Brain microvascular endothelial cell (primary cell): Measurements from ENCODE around the gene RNF26.
"Not testable (repeated sequence)": the region's sequence is repeated elsewhere in the genome, so short reads cannot be mapped to it uniquely, and the experiment has no call there.

Experiments
- DNase-seq: peaks from one replicate; pipeline ENCODE4 v3.0.0-alpha.2; 2020
- H3K27ac ChIP-seq: fragments of 250-450 bp; sonication (Bioruptor Pico); 2 replicates; pipeline ENCODE4 v1.5.1; 2020; ENCODE audit warnings: mild to moderate bottlenecking, moderate library complexity
- H3K27me3 ChIP-seq: fragments of 250-450 bp; sonication (Bioruptor Pico); replicated peaks from 2 replicates; pipeline ENCODE4 v1.5.1; 2020; ENCODE audit warnings: mild to moderate bottlenecking
- H3K36me3 ChIP-seq: fragments of 250-450 bp; sonication (Bioruptor Pico); replicated peaks from 2 replicates; pipeline ENCODE4 v1.5.1; 2020; ENCODE audit warnings: mild to moderate bottlenecking
- H3K4me3 ChIP-seq: 2 replicates; pipeline ENCODE4 v1.5.1; 2011; ENCODE audit warnings: low read depth, mild to moderate bottlenecking, control low read depth, low read length, moderate library complexity
- in situ Hi-C: cut with HindIII; loops from 2 replicates; pipeline ENCODE4 v1.10.0; 2017; ENCODE audit warnings: low sequenced_read_pairs, low pct_ligation_motif_present
- TF ChIP-seq, protein P1 (sequence below): IDR thresholded peaks from 2 replicates; pipeline ENCODE4 v1.5.1; 2011; ENCODE audit warnings: low read depth, mild to moderate bottlenecking, moderate library complexity, low read length, control low read depth, inconsistent platforms; ENCODE audit errors: missing control alignments

RNF26 gene

DNA sequence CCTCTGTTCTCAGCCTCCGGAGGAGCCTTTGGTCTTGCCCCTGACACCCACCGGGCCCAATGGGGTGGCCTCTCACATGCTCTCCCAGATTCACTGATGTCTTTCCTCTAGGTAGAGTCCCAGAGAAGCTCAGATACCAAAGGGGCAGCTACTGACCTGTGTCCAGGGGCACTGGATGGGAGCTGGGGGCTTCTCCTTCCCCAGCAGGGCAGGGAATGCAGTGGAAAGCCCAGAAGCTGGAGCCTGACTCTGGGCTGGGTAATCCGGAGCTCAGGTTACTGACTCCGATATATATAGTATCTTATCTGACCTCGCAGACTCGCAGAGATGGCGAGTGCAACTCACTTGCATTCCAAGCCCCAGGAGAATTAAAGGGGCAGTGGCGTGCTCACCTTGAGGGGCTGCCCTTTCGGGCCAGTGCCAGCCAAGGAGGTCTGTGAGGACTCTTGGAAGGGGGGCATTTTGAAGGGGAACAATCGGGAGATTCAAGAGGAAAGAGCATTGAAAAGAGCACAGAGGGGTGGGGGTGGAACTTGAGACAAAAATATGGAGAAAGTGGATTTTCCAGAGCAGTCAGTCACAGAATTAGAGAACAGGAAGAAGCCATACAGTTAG is 44.6 kb downstream of the RNF26 start:
- no peaks in the 10 kb centered on the region for H3K36me3 ChIP-seq
- no peak for DNase-seq
- no peak overlapping the region for H3K4me3 ChIP-seq
- H3K27me3 ChIP-seq: peaks cover 6% of the 10 kb centered on the region
- no peak overlapping the region for H3K27ac ChIP-seq
- in situ Hi-C loops: no loop called here
- TF ChIP-seq, protein P1, sequence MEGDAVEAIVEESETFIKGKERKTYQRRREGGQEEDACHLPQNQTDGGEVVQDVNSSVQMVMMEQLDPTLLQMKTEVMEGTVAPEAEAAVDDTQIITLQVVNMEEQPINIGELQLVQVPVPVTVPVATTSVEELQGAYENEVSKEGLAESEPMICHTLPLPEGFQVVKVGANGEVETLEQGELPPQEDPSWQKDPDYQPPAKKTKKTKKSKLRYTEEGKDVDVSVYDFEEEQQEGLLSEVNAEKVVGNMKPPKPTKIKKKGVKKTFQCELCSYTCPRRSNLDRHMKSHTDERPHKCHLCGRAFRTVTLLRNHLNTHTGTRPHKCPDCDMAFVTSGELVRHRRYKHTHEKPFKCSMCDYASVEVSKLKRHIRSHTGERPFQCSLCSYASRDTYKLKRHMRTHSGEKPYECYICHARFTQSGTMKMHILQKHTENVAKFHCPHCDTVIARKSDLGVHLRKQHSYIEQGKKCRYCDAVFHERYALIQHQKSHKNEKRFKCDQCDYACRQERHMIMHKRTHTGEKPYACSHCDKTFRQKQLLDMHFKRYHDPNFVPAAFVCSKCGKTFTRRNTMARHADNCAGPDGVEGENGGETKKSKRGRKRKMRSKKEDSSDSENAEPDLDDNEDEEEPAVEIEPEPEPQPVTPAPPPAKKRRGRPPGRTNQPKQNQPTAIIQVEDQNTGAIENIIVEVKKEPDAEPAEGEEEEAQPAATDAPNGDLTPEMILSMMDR: no peak

DNA sequence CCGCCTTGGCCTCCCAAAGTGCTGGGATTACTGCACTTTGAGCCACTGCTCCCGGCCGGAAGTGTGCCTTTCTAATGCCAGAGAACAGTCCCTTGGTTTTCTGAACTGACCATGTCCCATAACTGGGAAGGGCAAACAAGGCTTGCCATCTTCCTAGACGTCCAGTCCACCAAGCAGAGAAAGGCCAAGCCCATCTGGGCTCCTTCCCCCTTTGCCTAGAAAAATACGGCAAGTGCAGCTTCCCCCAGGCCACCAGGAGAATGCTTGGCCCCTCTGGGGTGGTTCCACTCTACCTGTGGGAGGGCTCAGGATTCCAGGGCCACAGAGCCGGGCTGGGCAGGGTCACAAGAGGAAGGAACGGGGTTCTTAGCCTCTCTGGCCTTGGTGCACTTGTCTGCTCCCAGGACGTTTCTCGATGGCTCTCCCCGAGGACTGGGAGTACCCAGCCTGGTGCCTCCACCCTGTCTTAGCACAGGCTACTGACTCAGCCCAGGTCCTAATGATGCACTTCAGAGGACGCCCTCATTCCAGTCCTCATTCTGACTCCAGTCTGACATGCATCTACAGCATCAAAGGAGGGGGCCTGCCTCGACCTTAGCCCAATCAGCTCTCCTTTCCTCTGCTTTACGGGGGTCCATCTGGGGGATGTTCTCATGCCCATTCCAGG is 46.0 kb downstream of the RNF26 start:
- TF ChIP-seq, protein P1: no peak
- no peak for DNase-seq
- Histone ChIP-seq H3K27me3 (peaks cover 6% of the 10 kb centered on the region), H3K4me3 (no peak overlapping the region), H3K27ac (no peak overlapping the region), H3K36me3 (no peaks in the 10 kb centered on the region)
- in situ Hi-C loops: no loop called here

DNA sequence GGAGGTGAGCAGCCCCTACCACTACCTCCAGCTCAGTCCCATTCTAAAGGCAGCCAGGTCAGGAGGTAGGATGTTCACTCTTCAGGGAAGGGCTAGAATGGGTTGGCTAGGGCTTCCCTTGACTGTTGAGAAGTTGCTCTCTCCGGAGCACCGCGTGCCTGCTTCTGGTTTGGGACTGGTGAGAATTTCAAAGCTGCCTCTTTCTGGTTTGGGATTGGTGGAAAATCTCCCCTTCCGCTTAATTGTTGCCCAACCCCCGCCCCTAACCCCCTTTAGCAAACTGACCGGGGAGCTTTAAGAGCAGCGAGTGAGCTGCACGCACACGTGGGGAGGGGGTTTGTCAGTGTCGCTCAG is 46.5 kb downstream of the RNF26 start:
- DNase-seq: no peak
- H3K36me3 ChIP-seq: no peaks in the 10 kb centered on the region
- in situ Hi-C loops: no loop called here

DNA sequence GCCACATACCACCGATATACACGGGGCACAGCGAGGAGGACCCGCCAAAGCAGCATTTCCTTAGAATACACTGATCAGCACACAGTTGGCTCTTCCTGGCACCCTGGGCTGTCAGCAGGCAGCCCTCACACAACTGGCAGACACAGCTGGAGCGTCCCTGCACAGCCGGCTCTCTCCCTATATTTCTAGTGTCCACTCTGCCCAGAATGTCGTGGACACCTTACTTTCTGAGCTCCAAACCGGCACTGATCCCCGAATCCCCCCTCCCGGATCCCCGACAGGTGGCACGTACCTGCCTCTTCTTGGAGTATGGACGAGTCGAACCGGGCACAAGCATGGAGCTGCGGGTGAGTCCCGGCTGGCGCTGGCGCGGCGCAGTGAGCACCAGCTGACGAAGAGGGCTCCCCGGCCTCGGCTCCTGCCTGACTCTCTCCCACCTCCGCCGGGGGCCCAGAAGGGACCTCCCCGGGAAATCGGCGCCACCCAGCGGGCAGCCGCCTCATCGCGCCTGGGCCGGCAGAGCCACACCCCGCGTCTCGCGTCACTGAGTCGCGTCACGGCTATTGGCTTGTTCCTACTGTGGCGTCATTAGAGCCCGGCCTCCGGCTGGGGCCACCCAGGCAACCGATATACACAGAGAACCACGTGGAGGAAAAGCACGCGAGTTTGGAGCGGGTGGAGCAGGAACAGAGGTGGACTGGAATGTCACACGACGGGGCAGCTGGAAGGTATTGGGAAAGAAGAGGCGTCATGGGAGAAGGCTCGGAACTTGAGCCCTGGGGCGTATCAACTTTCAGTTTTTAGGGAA is 47.1 kb downstream of the RNF26 start, which contains the start of gene USP2:
Gene USP2, minus strand, starts transcription at position 510 of the 808 bp plus-strand sequence. CDS start 8,210 bp downstream, outside the sequence.
- Histone ChIP-seq H3K27me3 (peaks cover 6% of the 10 kb centered on the region), H3K4me3 (peak within 1 kb of the TSS; percentile 56), H3K27ac (peak within 1 kb of the TSS; percentile 11), H3K36me3 (no peaks in the 10 kb centered on the region)
- TF ChIP-seq, protein P1: peak; percentile 83
- in situ Hi-C loops: no loop called here
- DNase-seq: peak; percentile 95

More for the DNA sequence above, 46.5 kb downstream of the RNF26 start:
- H3K27me3 ChIP-seq: peaks cover 6% of the 10 kb centered on the region
- no peak overlapping the region for H3K27ac ChIP-seq
- TF ChIP-seq, protein P1: no peak
- H3K4me3 ChIP-seq: peak overlapping the region; percentile 53

DNA sequence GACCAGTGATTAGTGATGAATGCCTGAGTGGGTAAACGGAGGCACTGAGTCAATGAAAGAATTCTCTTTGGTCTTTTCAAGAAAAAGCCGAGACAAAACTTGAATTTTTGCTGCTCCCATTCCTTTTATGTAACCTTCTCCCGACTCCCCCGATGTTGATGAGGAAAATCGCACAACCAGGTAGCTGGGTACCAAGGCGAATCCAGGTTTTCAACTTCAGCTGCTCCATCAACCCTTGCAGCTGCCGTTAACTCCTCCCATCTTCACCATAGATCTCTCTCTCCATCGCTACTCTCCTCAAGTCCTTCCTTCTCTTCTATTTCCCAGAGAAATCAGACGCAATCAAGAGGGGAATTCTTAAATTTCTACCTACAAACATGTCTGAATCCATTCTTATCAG is 47.8 kb downstream of the RNF26 start:
- TF ChIP-seq, protein P1: no peak
- in situ Hi-C loops: no loop called here
- DNase-seq: no peak
- H3K27ac ChIP-seq: peak overlapping the region; percentile 11
- H3K4me3 ChIP-seq: peak overlapping the region; percentile 56
- no peaks in the 10 kb centered on the region for H3K36me3 ChIP-seq
- H3K27me3 ChIP-seq: peaks cover 6% of the 10 kb centered on the region

DNA sequence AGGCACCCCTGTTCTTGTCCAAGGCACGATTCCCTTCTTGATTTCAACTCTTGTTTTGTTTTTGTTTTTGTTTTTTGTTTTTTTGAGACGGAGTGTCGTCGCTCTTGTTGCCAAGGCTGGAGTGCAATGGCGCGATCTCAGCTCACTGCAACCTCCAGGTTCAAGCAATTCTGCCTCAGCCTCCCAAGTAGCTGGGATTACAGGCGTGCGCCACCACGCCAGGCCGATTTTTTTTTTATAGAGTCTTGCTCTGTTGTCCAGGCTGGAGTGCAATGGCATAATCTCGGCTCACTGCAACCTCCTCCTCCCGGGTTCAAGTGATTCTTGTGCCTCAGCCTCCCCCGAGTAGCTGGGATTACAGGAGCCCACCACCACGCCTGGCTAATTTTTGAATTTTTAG is 48.2 kb downstream of the RNF26 start:
- DNase-seq, H3K4me3 ChIP-seq, H3K27ac ChIP-seq, H3K27me3 ChIP-seq, H3K36me3 ChIP-seq, in situ Hi-C loops: not testable (repeated sequence)
